ENCODE measurements around the gene ABHD15. TPM values are rescaled to one million over a fixed set of nuclear protein-coding genes. Genes with fewer than 3 reads are reported as not detected.
A peak's percentile ranks its signal among the peaks of the same experiment; 100 is the strongest.

The ABHD15 gene
- total RNA-seq, 3 donors from 2014 or later: 7.9 to 29.3 (median 9.8) TPM

GRCh38 chr17:29577385-29578211 is 10.8 kb upstream of the ABHD15 start:
- TF ChIP-seq POLR2A (IDR thresholded peaks at IDR 0.05): no peak
- no peak for TF ChIP-seq CTCF (IDR thresholded peaks at IDR 0.05)
- TF ChIP-seq POLR2AphosphoS5 (IDR thresholded peaks at IDR 0.05): no peak
- Histone ChIP-seq H3K27me3 (no peaks in the 10 kb centered on the region), H3K4me3 (no peak overlapping the region), H3K27ac (peak overlapping the region in 1 of 2 donors; percentile 34), H3K4me1 (peaks cover 0 to 1% of the 10 kb centered on the region in 2 donors), H3K9me3 (no peaks in the 10 kb centered on the region), H3K36me3 (peaks cover 17% of the 10 kb centered on the region)
- intact Hi-C loops (cut with DNase I; ENCODE audit: low total_unique reads): no loop called here
- no peak for DNase-seq (ENCODE audit: low spot score in 2 of 2)

- peaks cover 0 to 4% of the 10 kb centered on the region in 2 donors for H3K4me1 ChIP-seq
Measured at GRCh38 chr17:29577001-29577370, 10.1 kb upstream of the ABHD15 start.

GRCh38 chr17:29576214-29577000 is 9.6 kb upstream of the ABHD15 start:
- TF ChIP-seq CTCF (IDR thresholded peaks at IDR 0.05): no peak
- TF ChIP-seq POLR2A (IDR thresholded peaks at IDR 0.05): no peak
- no peak for TF ChIP-seq POLR2AphosphoS5 (IDR thresholded peaks at IDR 0.05)
- DNase-seq (ENCODE audit: low spot score in 2 of 2): no peak
- Histone ChIP-seq H3K36me3 (peaks cover 17% of the 10 kb centered on the region), H3K4me1 (peaks cover 0 to 4% of the 10 kb centered on the region in 2 donors), H3K27me3 (no peaks in the 10 kb centered on the region), H3K4me3 (no peak overlapping the region), H3K27ac (no peak overlapping the region), H3K9me3 (no peaks in the 10 kb centered on the region)
- intact Hi-C loops (cut with DNase I; ENCODE audit: low total_unique reads): no loop called here

More at GRCh38 chr17:29577001-29577370, 10.1 kb upstream of the ABHD15 start:
- TF ChIP-seq POLR2AphosphoS5 (IDR thresholded peaks at IDR 0.05) (no peak), POLR2A (IDR thresholded peaks at IDR 0.05) (no peak)
- Histone ChIP-seq H3K4me3 (no peak overlapping the region), H3K36me3 (peaks cover 17% of the 10 kb centered on the region), H3K27me3 (no peaks in the 10 kb centered on the region), H3K27ac (peak overlapping the region in 1 of 2 donors; percentile 34), H3K9me3 (no peaks in the 10 kb centered on the region)
- no peak for DNase-seq (ENCODE audit: low spot score in 2 of 2)
- intact Hi-C loops (cut with DNase I; ENCODE audit: low total_unique reads): no loop called here

- no peak for DNase-seq (ENCODE audit: low spot score in 2 of 2)
- no peaks in the 10 kb centered on the region for H3K9me3 ChIP-seq
- TF ChIP-seq POLR2A (IDR thresholded peaks at IDR 0.05) (no peak), POLR2AphosphoS5 (IDR thresholded peaks at IDR 0.05) (no peak), CTCF (IDR thresholded peaks at IDR 0.05) (no peak)
- H3K27me3 ChIP-seq: no peaks in the 10 kb centered on the region
- peaks cover 3 to 4% of the 10 kb centered on the region in 2 donors for H3K4me1 ChIP-seq
- H3K36me3 ChIP-seq: peaks cover 17% of the 10 kb centered on the region
- intact Hi-C loops (cut with DNase I; ENCODE audit: low total_unique reads): no loop called here
- no peak overlapping the region for H3K27ac ChIP-seq
- H3K4me3 ChIP-seq: no peak overlapping the region
Measured at GRCh38 chr17:29575511-29576213, 8.8 kb upstream of the ABHD15 start.

- peak in 1 of 2 donors; percentile 45 for DNase-seq (ENCODE audit: low spot score in 2 of 2)
- no peak overlapping the region for H3K27ac ChIP-seq
- intact Hi-C loops (cut with DNase I; ENCODE audit: low total_unique reads): no loop called here
- no peak overlapping the region for H3K4me3 ChIP-seq
- peaks cover 17% of the 10 kb centered on the region for H3K36me3 ChIP-seq
- no peak for TF ChIP-seq POLR2A (IDR thresholded peaks at IDR 0.05)
- no peak for TF ChIP-seq CTCF (IDR thresholded peaks at IDR 0.05)
- no peak for TF ChIP-seq POLR2AphosphoS5 (IDR thresholded peaks at IDR 0.05)
- peaks cover 4 to 5% of the 10 kb centered on the region in 2 donors for H3K4me1 ChIP-seq
- H3K9me3 ChIP-seq: no peaks in the 10 kb centered on the region
- no peaks in the 10 kb centered on the region for H3K27me3 ChIP-seq
Measured at GRCh38 chr17:29574732-29575510, 8.1 kb upstream of the ABHD15 start.
